Muscle layer of duodenum (tissue), 2 donors: ENCODE data around the gene BDH2.

ENCODE experiments used
- H3K27ac ChIP-seq: one replicate; pipeline ENCODE4 v1.7.0; 2013; ENCODE audit warnings: mild to moderate bottlenecking, low read length
- H3K27me3 ChIP-seq: one replicate; pipeline ENCODE4 v1.7.0; 2013; ENCODE audit warnings: low read depth, mild to moderate bottlenecking, control low read depth, low read length
- H3K36me3 ChIP-seq, 2 donors: one replicate each; pipeline ENCODE4 v1.7.0; 2013; ENCODE audit warnings: low read length in 2 of 2, control low read depth in 1 of 2, mild to moderate bottlenecking in 1 of 2; ENCODE audit not compliant: insufficient read depth in 2 of 2, control insufficient read depth in 1 of 2
- H3K4me1 ChIP-seq, 2 donors: one replicate each; pipeline ENCODE4 v1.7.0; 2013; ENCODE audit warnings: low read length in 2 of 2, mild to moderate bottlenecking in 2 of 2, control low read depth in 1 of 2, moderate library complexity in 1 of 2; ENCODE audit not compliant: insufficient read depth in 2 of 2, control insufficient read depth in 1 of 2
- H3K4me3 ChIP-seq, 2 donors: one replicate each; pipeline ENCODE4 v1.7.0; 2013; ENCODE audit warnings: low read length in 2 of 2, low read depth in 1 of 2, mild to moderate bottlenecking in 1 of 2
- H3K9me3 ChIP-seq, 2 donors: one replicate each; pipeline ENCODE4 v1.7.0; 2013; ENCODE audit warnings: low read length in 2 of 2, control low read depth in 1 of 2, mild to moderate bottlenecking in 1 of 2; ENCODE audit not compliant: control insufficient read depth in 1 of 2
- donor health status: healthy.

The BDH2 gene

DNA sequence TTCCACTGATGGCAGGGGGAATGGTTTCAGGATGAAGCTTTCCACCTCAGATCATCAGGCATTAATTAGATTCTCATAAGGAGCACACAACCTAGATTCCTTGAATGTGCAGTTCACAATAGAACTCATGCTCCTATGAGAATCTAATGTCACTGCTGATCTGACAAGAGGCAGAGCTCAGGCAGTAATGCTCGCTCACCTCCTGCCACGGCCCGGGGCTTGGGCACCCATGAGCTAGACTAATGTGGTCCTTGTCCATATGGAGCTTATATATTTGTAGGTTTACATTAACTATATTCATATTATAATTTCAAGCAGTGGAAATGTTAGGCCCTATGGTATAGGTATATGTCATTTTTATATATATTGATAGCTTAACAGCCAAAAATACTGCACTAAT is 47.5 kb downstream of the BDH2 start:
- peaks cover 4 to 10% of the 10 kb centered on the region in 2 donors for H3K36me3 ChIP-seq
- H3K27me3 ChIP-seq = no peaks in the 10 kb centered on the region
- H3K9me3 ChIP-seq = no peaks in the 10 kb centered on the region
- H3K4me3 ChIP-seq = no peak overlapping the region
- no peaks in the 10 kb centered on the region for H3K4me1 ChIP-seq
- H3K27ac ChIP-seq = no peak overlapping the region

DNA sequence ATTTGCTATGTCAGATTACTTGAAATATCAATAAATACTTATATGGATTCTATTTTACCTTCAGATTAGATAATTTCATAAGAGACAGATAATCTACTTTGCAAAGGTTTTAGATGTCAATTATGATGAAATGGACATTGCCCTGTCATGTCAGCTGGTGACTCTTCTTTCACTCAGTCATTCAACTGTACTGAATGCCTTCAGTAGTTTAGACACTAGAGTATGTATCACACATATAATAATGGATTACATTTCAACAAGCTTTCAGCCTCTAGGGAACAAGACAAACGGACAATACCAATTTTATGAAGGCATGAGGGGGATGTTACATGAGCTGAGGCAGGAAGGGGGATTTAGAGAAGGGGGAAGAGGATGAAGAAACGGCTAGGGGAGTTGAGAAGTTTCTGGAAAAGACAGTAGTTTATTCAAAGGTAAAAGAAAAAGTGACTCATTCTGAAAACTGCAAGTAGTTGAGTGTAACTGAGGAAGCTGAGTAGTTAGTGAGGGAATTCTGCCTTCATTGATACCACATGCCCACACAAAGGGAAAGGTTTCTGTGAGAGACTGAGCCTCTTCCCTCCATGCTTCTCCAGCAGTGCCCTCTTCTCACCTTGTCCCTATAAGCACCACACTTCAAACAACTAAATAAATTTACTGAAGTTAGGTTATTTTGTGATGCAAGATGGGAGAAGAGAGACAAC is 48.7 kb downstream of the BDH2 start:
- H3K27ac ChIP-seq = no peak overlapping the region
- H3K4me3 ChIP-seq = no peak overlapping the region
- no peaks in the 10 kb centered on the region for H3K4me1 ChIP-seq
- peaks cover 4 to 17% of the 10 kb centered on the region in 2 donors for H3K36me3 ChIP-seq
- H3K27me3 ChIP-seq = no peaks in the 10 kb centered on the region
- no peaks in the 10 kb centered on the region for H3K9me3 ChIP-seq

DNA sequence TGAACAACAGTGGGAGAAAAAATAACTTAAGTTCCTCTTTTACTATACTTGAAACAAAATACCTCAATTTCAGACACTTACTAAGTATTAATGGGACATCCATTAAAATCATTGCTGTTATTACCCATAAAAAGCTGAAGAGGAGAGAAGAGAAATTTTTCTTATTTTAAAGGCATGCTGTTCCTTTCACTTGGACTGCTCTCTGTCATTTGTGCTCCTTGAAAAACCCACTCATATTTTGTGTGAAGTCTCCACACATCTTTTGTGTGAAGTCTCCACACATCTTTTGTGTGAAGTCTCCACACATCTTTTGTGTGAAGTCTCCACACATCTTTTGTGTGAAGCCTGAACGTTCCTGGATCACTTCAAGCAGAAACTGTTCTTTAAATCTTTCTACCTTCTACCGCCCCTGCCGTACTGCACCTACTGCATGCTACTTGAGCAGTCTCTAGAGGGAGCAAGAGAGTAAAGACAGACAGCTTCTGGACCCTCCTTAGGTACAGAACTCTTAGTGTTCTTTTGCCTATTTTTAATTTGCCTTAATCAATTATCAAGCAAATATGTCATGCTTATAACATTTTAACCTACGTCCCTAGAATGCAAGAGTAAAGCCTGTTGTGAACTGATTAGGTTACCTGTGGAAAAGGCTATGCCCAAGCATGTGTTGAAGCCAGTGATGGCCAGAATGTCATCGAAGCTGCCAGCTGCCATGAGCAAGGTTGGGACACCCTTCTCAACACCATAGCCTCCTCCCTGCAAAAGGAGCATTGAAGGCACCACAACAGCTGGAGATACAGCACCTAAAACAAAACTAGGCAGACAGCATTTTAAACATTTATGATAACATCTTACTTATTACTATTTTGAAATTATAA is 53.0 kb downstream of the BDH2 start:
- Histone ChIP-seq H3K9me3 (no peaks in the 10 kb centered on the region), H3K4me3 (no peak overlapping the region), H3K36me3 (peaks cover 9 to 30% of the 10 kb centered on the region in 2 donors), H3K27me3 (no peaks in the 10 kb centered on the region), H3K4me1 (no peaks in the 10 kb centered on the region), H3K27ac (no peak overlapping the region)

DNA sequence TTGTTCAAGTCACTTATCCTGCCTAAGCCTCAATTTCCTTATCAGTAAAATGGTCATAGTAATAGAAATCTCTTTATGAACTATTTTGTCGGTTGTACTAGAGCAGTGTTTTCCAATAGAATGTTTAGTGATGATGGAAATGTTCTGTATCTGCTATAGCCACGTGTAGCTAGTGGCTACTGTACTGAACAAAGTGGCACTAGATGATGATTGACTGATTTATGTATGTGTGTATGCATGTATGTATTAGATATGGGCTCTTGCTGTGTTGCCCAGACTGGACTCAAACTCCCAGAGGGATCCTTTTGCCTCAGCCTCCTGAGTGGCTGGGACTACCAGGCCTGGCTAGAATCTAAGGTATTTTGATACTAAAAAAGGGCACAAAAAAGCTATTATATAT is 55.5 kb downstream of the BDH2 start:
- no peaks in the 10 kb centered on the region for H3K9me3 ChIP-seq
- H3K27me3 ChIP-seq = no peaks in the 10 kb centered on the region
- no peak overlapping the region for H3K4me3 ChIP-seq
- no peaks in the 10 kb centered on the region for H3K4me1 ChIP-seq
- H3K27ac ChIP-seq = no peak overlapping the region
- H3K36me3 ChIP-seq = peaks cover 9 to 22% of the 10 kb centered on the region in 2 donors

DNA sequence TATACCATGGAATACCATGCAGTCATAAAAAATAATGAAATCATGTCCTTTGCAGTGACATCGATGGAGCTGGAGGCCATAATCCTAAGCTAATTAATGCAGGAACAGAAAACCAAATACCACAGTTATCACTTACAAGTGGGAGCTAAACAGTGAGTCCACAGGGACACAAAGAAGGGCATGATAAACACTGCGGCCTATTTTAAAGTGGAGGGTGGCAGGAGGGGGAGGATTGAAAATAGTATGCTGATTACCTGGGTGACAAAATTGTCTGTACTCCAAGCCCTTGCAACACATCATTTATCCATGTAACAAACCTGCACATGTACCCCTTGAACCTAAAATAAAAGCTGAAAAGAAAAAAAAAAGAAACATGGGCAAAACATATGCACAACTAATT is 63.5 kb downstream of the BDH2 start:
- Histone ChIP-seq H3K27ac (no peak overlapping the region), H3K4me1 (no peaks in the 10 kb centered on the region), H3K9me3 (no peaks in the 10 kb centered on the region), H3K4me3 (no peak overlapping the region), H3K27me3 (no peaks in the 10 kb centered on the region), H3K36me3 (peaks cover 0 to 6% of the 10 kb centered on the region in 2 donors)

DNA sequence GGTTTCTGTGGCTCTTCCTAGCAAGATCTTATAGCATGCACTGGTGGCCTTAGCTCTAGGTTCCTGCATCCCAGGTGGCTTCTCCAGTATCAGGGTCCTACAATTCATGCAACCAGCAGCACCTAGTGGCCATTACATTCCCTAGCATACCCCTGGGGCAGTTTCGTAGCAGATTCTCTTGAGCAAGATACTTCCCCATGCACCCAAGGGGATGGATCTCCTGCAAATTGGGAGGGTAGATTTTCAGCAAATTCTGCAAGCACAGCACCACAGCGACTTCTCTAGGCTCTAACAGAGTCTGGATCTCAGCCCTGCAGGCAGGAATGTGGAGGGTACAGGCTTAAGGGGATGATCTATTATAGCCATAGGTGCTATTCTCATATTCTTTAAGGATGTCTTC is 67.1 kb downstream of the BDH2 start:
- H3K4me1 ChIP-seq = no peaks in the 10 kb centered on the region

DNA sequence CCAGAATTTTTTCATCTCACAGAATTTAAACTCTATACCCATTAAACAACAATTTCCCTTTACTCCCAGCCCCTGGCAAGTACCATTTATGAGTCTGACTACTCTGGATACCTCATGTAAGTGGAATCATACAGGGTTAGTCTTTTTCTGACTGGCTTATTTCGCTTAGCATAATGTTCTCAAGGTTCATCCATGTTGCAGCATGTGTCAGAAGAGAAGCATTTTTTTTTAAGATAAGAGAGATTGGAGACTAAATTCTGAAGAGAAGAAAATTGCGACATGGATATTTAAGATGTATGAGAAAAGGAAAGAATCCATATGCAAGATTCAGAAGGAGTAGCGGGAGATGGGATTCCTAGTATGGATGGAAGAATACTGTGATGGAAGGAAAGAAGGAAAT is 68.8 kb downstream of the BDH2 start:
- Histone ChIP-seq H3K36me3 (no peaks in the 10 kb centered on the region), H3K27ac (no peak overlapping the region), H3K4me1 (no peaks in the 10 kb centered on the region), H3K27me3 (no peaks in the 10 kb centered on the region), H3K9me3 (no peaks in the 10 kb centered on the region), H3K4me3 (no peak overlapping the region)

More for the DNA sequence above, 67.1 kb downstream of the BDH2 start:
- H3K27ac ChIP-seq = no peak overlapping the region
- peaks cover 0 to 6% of the 10 kb centered on the region in 2 donors for H3K36me3 ChIP-seq
- no peaks in the 10 kb centered on the region for H3K27me3 ChIP-seq
- H3K9me3 ChIP-seq = no peaks in the 10 kb centered on the region
- no peak overlapping the region for H3K4me3 ChIP-seq

DNA sequence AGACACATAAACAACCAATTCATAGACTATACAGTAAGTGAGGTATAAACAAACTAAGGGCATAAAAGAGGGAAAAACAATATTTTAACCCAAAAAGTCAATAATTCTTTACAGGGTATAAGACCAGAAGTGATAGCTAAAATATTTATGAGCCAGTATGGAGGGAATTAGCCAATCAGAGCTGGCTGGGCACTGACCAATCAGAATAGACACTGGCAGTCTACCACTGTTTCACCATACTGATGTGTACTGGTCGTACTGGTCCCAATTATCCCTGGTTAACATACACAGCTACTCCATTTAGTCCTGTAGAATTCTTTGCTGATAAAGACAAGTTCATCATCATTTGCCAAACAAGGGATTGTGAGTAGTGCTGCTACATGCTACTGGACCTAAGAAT is 70.3 kb downstream of the BDH2 start:
- Histone ChIP-seq H3K4me1 (no peaks in the 10 kb centered on the region), H3K36me3 (no peaks in the 10 kb centered on the region)

More for the DNA sequence above, 70.3 kb downstream of the BDH2 start:
- Histone ChIP-seq H3K27ac (no peak overlapping the region), H3K9me3 (no peaks in the 10 kb centered on the region), H3K4me3 (no peak overlapping the region), H3K27me3 (no peaks in the 10 kb centered on the region)
